ENCODE measurements around the gene MCM3.

Gene MCM3

DNA sequence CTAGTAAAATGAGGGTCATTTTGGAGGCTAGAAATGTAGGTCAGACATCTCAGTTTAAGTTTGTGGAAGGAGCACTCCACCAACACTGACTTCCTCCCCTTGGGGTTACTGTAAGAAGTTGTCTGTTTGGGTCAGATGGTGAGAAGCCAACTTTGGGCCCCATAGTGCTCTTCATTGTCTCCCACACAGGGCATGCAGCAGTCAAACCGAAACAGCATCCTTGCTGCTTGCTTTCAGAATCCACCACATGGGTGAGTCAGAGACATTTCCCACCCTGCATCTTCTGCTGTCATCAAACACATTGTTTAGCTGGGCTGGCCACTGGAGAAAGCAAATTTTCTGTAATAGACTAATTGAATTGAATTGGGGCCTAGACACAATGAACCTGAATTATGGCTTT is 57.0 kb downstream of the MCM3 start:
- Histone ChIP-seq H3K4me1 (ENCODE audit: insufficient read depth, poor library complexity, severe bottlenecking) (no peaks in the 10 kb centered on the region), H3K4me3 (ENCODE audit: severe bottlenecking) (no peak overlapping the region), H3K9me3 (ENCODE audit: severe bottlenecking) (no peaks in the 10 kb centered on the region), H3K27ac (ENCODE audit: poor library complexity, severe bottlenecking) (no peak overlapping the region), H3K27me3 (ENCODE audit: insufficient read depth, poor library complexity, severe bottlenecking) (peaks cover 5% of the 10 kb centered on the region), H3K36me3 (ENCODE audit: low read depth) (no peaks in the 10 kb centered on the region)
- no peak for DNase-seq (ENCODE audit: low spot score)
- no peak for ATAC-seq (ENCODE audit: low read depth)
- TF ChIP-seq, protein P1, sequence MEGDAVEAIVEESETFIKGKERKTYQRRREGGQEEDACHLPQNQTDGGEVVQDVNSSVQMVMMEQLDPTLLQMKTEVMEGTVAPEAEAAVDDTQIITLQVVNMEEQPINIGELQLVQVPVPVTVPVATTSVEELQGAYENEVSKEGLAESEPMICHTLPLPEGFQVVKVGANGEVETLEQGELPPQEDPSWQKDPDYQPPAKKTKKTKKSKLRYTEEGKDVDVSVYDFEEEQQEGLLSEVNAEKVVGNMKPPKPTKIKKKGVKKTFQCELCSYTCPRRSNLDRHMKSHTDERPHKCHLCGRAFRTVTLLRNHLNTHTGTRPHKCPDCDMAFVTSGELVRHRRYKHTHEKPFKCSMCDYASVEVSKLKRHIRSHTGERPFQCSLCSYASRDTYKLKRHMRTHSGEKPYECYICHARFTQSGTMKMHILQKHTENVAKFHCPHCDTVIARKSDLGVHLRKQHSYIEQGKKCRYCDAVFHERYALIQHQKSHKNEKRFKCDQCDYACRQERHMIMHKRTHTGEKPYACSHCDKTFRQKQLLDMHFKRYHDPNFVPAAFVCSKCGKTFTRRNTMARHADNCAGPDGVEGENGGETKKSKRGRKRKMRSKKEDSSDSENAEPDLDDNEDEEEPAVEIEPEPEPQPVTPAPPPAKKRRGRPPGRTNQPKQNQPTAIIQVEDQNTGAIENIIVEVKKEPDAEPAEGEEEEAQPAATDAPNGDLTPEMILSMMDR (IDR thresholded peaks at IDR 0.05; ENCODE audit: poor library complexity, severe bottlenecking) = no peak

DNA sequence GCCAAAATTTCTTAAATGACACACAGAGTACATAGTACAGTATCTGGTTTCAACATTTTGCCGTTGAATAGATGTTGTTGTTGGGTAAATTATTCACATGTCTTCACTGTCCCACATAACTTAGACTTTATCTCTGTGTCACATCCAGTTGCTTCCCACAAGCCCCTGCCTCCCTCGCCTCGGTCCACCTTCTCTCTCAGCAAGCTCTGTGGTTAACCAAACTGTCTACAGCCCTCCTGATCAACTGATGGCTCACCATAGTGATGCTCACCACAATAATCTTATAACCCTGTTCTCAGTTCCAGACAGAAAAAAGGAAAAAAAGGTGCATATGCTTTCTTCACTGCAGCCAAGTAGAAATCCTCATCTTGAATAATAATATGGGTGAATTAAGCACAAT is 63.2 kb downstream of the MCM3 start:
- Histone ChIP-seq H3K36me3 (ENCODE audit: low read depth) (no peaks in the 10 kb centered on the region), H3K9me3 (ENCODE audit: severe bottlenecking) (no peaks in the 10 kb centered on the region), H3K4me3 (ENCODE audit: severe bottlenecking) (no peak overlapping the region), H3K27me3 (ENCODE audit: insufficient read depth, poor library complexity, severe bottlenecking) (peaks cover 9% of the 10 kb centered on the region), H3K4me1 (ENCODE audit: insufficient read depth, poor library complexity, severe bottlenecking) (no peaks in the 10 kb centered on the region), H3K27ac (ENCODE audit: poor library complexity, severe bottlenecking) (no peak overlapping the region)
- DNase-seq (ENCODE audit: low spot score) (no peak), ATAC-seq (ENCODE audit: low read depth) (no peak)
- TF ChIP-seq, protein P1 (IDR thresholded peaks at IDR 0.05; ENCODE audit: poor library complexity, severe bottlenecking) = no peak

DNA sequence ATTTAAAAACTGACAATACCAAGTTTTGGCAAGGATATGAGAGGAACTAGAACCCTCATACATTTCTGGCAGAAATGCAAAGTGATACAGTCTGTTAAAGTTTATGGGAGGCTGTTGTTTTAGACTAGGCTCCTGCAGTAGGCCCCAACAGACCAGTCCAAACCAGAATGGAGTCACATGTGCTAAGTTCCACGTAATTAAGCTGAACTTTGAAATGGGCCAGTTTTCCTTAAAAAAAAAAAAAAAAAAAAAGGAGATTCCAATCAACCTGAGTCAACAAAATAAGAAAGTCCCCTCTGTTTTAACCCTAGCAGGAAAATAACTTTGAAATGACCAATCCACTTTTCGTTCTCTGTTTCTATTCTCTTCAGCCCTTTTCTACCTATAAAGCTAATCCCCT is 66.8 kb downstream of the MCM3 start:
- Histone ChIP-seq H3K4me3 (ENCODE audit: severe bottlenecking) (no peak overlapping the region), H3K27ac (ENCODE audit: poor library complexity, severe bottlenecking) (no peak overlapping the region), H3K36me3 (ENCODE audit: low read depth) (no peaks in the 10 kb centered on the region), H3K27me3 (ENCODE audit: insufficient read depth, poor library complexity, severe bottlenecking) (peaks cover 10% of the 10 kb centered on the region), H3K9me3 (ENCODE audit: severe bottlenecking) (no peaks in the 10 kb centered on the region), H3K4me1 (ENCODE audit: insufficient read depth, poor library complexity, severe bottlenecking) (no peaks in the 10 kb centered on the region)
- TF ChIP-seq, protein P1 (IDR thresholded peaks at IDR 0.05; ENCODE audit: poor library complexity, severe bottlenecking) = no peak
- DNase-seq (ENCODE audit: low spot score) (no peak), ATAC-seq (ENCODE audit: low read depth) (no peak)

DNA sequence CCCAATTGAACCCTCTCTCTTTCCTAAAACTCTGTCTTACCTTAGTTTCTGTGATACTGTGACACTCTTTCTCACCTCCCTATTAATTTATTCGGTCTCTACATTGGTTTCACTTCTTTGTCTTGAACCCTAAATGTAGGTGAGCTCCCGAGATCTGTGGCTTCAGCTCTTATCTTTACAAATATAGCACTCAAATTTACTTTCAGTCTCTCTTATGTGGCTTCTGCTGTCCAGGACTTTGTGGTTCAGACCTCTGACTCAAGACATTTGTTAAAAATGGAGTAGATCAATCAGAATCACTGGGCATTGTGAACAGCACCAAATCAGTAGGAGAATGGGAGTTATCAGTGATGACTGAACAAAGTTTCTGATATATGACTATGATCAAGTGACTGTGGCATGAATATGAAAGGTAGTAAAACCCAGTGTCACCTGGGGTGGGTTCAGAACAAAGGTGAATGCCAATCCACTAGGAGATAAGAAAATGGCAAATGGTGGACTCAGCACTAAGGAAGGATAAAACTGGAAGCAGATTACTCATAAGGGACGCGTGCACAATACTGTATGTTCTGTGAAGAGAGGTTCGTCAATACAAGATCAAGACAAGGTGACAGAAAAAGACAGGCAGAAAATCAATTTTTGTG is 67.5 kb downstream of the MCM3 start:
- ATAC-seq (ENCODE audit: low read depth) (no peak), DNase-seq (ENCODE audit: low spot score) (no peak)
- Histone ChIP-seq H3K27ac (ENCODE audit: poor library complexity, severe bottlenecking) (no peak overlapping the region), H3K4me3 (ENCODE audit: severe bottlenecking) (no peak overlapping the region), H3K27me3 (ENCODE audit: insufficient read depth, poor library complexity, severe bottlenecking) (peaks cover 6% of the 10 kb centered on the region), H3K9me3 (ENCODE audit: severe bottlenecking) (no peaks in the 10 kb centered on the region), H3K4me1 (ENCODE audit: insufficient read depth, poor library complexity, severe bottlenecking) (no peaks in the 10 kb centered on the region), H3K36me3 (ENCODE audit: low read depth) (no peaks in the 10 kb centered on the region)
- TF ChIP-seq, protein P1 (IDR thresholded peaks at IDR 0.05; ENCODE audit: poor library complexity, severe bottlenecking) = no peak

DNA sequence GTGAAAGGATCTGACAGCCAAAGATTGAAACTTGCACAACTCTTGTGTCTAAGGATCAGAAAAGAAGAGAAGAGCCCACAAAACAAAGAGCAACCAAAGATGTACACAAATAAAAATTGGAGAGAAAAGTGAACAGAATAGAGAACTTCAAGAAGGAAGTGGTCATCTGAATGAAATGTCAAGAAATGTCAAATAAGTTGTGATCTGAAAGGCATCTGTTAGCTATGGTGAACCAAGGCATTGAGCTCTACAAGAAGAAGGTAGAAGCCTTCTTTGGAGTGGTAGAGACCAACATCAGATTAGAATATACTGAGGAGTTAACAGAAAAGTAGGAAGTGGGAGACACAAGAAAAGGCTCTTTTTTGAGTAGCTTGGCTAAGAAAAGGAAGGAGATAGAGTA is 68.8 kb downstream of the MCM3 start:
- TF ChIP-seq, protein P1 (IDR thresholded peaks at IDR 0.05; ENCODE audit: poor library complexity, severe bottlenecking) = no peak

More for the DNA sequence above, 68.8 kb downstream of the MCM3 start:
- Histone ChIP-seq H3K27ac (ENCODE audit: poor library complexity, severe bottlenecking) (no peak overlapping the region), H3K4me3 (ENCODE audit: severe bottlenecking) (no peak overlapping the region), H3K36me3 (ENCODE audit: low read depth) (no peaks in the 10 kb centered on the region), H3K4me1 (ENCODE audit: insufficient read depth, poor library complexity, severe bottlenecking) (no peaks in the 10 kb centered on the region), H3K9me3 (ENCODE audit: severe bottlenecking) (no peaks in the 10 kb centered on the region), H3K27me3 (ENCODE audit: insufficient read depth, poor library complexity, severe bottlenecking) (peaks cover 6% of the 10 kb centered on the region)
- no peak for DNase-seq (ENCODE audit: low spot score)
- no peak for ATAC-seq (ENCODE audit: low read depth)
